Endothelial cell of umbilical vein (primary cell): ENCODE results near the gene PDCD1LG2. TPM values are rescaled to one million over a fixed set of nuclear protein-coding genes. Genes with fewer than 3 reads are reported as not detected.

Experiments
- BruUV-seq: library from RNA; stranded (reverse); fragments of 400-500 nt; replicated peaks from 2 replicates; lab custom pipeline; 2021; lab: Mats Ljungman, UMichigan
- CTCF ChIA-PET: fragments of 300-600, 350-600 bp; sonication (Branson Sonifier 250); formaldehyde crosslinking; loops from one replicate; lab custom pipeline; 2021; ENCODE audit warnings: antibody characterized with exemption, inconsistent platforms; lab: Charles Lee
- POLR2A ChIA-PET: fragments of 300-600, 350-600 bp; sonication (Branson Sonifier 250); formaldehyde crosslinking; loops from one replicate; lab custom pipeline; 2021; ENCODE audit warnings: antibody characterized with exemption, inconsistent platforms; lab: Charles Lee
- DNase-seq: peaks from one replicate; pipeline ENCODE4 v3.0.0-alpha.2; 2011; ENCODE audit warnings: low read depth, low spot score
- FAIRE-seq: peaks from 2 replicates; lab custom pipeline; 2011; peaks lifted over from hg19 to GRCh38; lab: Jason Lieb, UNC
- H2AFZ ChIP-seq: 2 replicates; pipeline ENCODE4 v1.6.0; 2012; ENCODE audit warnings: low read depth, low read length, control low read depth, inconsistent platforms
- H3K27ac ChIP-seq: 2 replicates; pipeline ENCODE4 v1.5.1; 2011; ENCODE audit warnings: low read depth, mild to moderate bottlenecking, control low read depth, low read length, moderate library complexity; ENCODE audit not compliant: insufficient read depth
- H3K27me3 ChIP-seq, 2 experiments: 2 replicates each; pipeline versions ENCODE4 v1.6.0 to v1.6.1; 2011; ENCODE audit warnings: low read length in 2 of 2, mixed read lengths in 1 of 2; ENCODE audit not compliant: control insufficient read depth in 2 of 2, insufficient read depth in 2 of 2
- H3K36me3 ChIP-seq, 2 experiments: 2 replicates in 1 of 2; 3 replicates in 1 of 2; pipeline ENCODE4 v1.5.1; 2011; ENCODE audit warnings: low read length in 2 of 2, mild to moderate bottlenecking in 1 of 2, moderate library complexity in 1 of 2; ENCODE audit not compliant: control insufficient read depth in 2 of 2, insufficient read depth in 2 of 2; ENCODE audit errors: extremely low read depth in 1 of 2
- H3K4me1 ChIP-seq: 3 replicates; pipeline ENCODE4 v1.5.1; 2011; ENCODE audit warnings: mild to moderate bottlenecking, low read length; ENCODE audit not compliant: control insufficient read depth, insufficient read depth; ENCODE audit errors: extremely low read depth
- H3K4me2 ChIP-seq: 2 replicates; pipeline ENCODE4 v1.6.1; 2011; ENCODE audit warnings: low read length, control low read depth, mixed read lengths; ENCODE audit not compliant: insufficient read depth
- H3K4me3 ChIP-seq, 3 experiments: fragments of 200-600 bp in 1 of 3; sonication (generic), shearing (Covaris generic) in 1 of 3; replicated peaks in 1 of 3; 2 replicates each; pipeline ENCODE4 v1.5.1; 2011 to 2016; ENCODE audit warnings: control low read depth in 3 of 3, low read length in 3 of 3, mild to moderate bottlenecking in 2 of 3, inconsistent platforms in 1 of 3, low read depth in 1 of 3, moderate library complexity in 1 of 3; ENCODE audit not compliant: insufficient read depth in 1 of 3
- H3K79me2 ChIP-seq: 2 replicates; pipeline ENCODE4 v1.6.0; 2012; ENCODE audit warnings: low read length, inconsistent platforms; ENCODE audit not compliant: control insufficient read depth, insufficient read depth
- H3K9ac ChIP-seq: replicated peaks from 2 replicates; pipeline ENCODE3; 2011; ENCODE audit warnings: low read length, control low read depth; ENCODE audit not compliant: insufficient read depth; ENCODE audit errors: extremely low read depth
- H3K9me1 ChIP-seq: replicated peaks from 3 replicates; pipeline ENCODE4 v1.6.0; 2011; ENCODE audit warnings: mild to moderate bottlenecking, low read length; ENCODE audit not compliant: control insufficient read depth, insufficient read depth; ENCODE audit errors: extremely low read depth
- H3K9me3 ChIP-seq: replicated peaks from 2 replicates; pipeline ENCODE4 v1.5.1; 2012; ENCODE audit warnings: low read length, inconsistent platforms; ENCODE audit not compliant: control insufficient read depth, insufficient read depth
- H4K20me1 ChIP-seq: replicated peaks from 2 replicates; pipeline ENCODE3; 2011; ENCODE audit warnings: mild to moderate bottlenecking, low read length; ENCODE audit not compliant: control insufficient read depth, insufficient read depth; ENCODE audit errors: extremely low read depth
- CTCF ChIP-seq, 2 donors: IDR thresholded peaks; 1 replicate in 1 of 2; 2 replicates in 1 of 2; pipeline ENCODE4 v1.5.1; 2011; ENCODE audit warnings: low read length in 2 of 2, mild to moderate bottlenecking in 2 of 2, moderate library complexity in 2 of 2, control low read depth in 1 of 2, inconsistent platforms in 1 of 2, low read depth in 1 of 2; ENCODE audit not compliant: insufficient read depth in 1 of 2; ENCODE audit errors: extremely low read depth in 1 of 2
- EZH2 ChIP-seq: IDR thresholded peaks from 2 replicates; pipeline ENCODE4 v1.6.1; 2012; ENCODE audit warnings: borderline replicate concordance, low read depth, mild to moderate bottlenecking, moderate library complexity, low read length, inconsistent platforms; ENCODE audit not compliant: severe bottlenecking
- FOS ChIP-seq: IDR thresholded peaks from 2 replicates; pipeline ENCODE4 v1.6.1; 2011; ENCODE audit warnings: mild to moderate bottlenecking, low read length, moderate library complexity, borderline replicate concordance; ENCODE audit not compliant: insufficient read depth
- GATA2 ChIP-seq: IDR thresholded peaks from 2 replicates; pipeline ENCODE4 v1.7.0; 2011; ENCODE audit warnings: low read depth, mild to moderate bottlenecking, moderate library complexity, mixed read lengths, low read length; ENCODE audit not compliant: insufficient read length, insufficient read depth
- JUN ChIP-seq: IDR thresholded peaks from 2 replicates; pipeline ENCODE4 v1.6.1; 2011; ENCODE audit warnings: borderline replicate concordance, low read depth; ENCODE audit not compliant: insufficient read length, insufficient read depth
- MYC ChIP-seq: IDR thresholded peaks from one replicate; pipeline ENCODE4 v1.6.1; 2011; ENCODE audit warnings: mild to moderate bottlenecking, low read depth, low read length
- POLR2A ChIP-seq: IDR thresholded peaks from 2 replicates; pipeline ENCODE4 v1.6.1; 2012; ENCODE audit warnings: low read depth, mild to moderate bottlenecking, control low read depth, low read length
- POLR2AphosphoS5 ChIP-seq: IDR thresholded peaks from 2 replicates; pipeline ENCODE4 v1.6.1; 2012; ENCODE audit warnings: low read depth, mild to moderate bottlenecking, control low read depth, low read length, moderate library complexity; ENCODE audit not compliant: insufficient read depth
- dilution Hi-C: fragments of 300-500 bp; cut with MboI; formaldehyde crosslinking; loops from one replicate; pipeline ENCODE4 v1.15.0; 2019; ENCODE audit warnings: low sequenced_read_pairs; ENCODE audit not compliant: extremely low pct_ligation_motif_present
- intact Hi-C: fragments of 100-400 bp; cut with micrococcal nuclease; formaldehyde crosslinking; loops from one replicate; pipeline ENCODE4 v1.10.0; 2022
- polyA plus RNA-seq, 4 experiments: library from polyadenylated mRNA; depleted of rRNA in 3 of 4; stranded (reverse) in 3 of 4; unstranded in 1 of 4; fragments of >200 nt; gene quantifications; 2 replicates each; pipeline versions ENCODE4 v1.2.1 to v1.2.3, GENCODE V29; 2011 to 2012; ENCODE audit warnings: missing spikeins in 1 of 4
- total RNA-seq: library from RNA; stranded (reverse); gene quantifications from 2 replicates; pipeline ENCODE4 v1.2.3, GENCODE V29; 2021
- TF ChIP-seq, protein P1 (sequence below): IDR thresholded peaks from 2 replicates; pipeline ENCODE4 v1.6.1; 2011; ENCODE audit not compliant: insufficient read depth, insufficient read length

Gene PDCD1LG2
- total and polyA plus RNA-seq, 2 donors (not counting 3 experiments of a cell fraction or from before 2014, with no cell fraction given) = 7.9 to 9.5 TPM

DNA sequence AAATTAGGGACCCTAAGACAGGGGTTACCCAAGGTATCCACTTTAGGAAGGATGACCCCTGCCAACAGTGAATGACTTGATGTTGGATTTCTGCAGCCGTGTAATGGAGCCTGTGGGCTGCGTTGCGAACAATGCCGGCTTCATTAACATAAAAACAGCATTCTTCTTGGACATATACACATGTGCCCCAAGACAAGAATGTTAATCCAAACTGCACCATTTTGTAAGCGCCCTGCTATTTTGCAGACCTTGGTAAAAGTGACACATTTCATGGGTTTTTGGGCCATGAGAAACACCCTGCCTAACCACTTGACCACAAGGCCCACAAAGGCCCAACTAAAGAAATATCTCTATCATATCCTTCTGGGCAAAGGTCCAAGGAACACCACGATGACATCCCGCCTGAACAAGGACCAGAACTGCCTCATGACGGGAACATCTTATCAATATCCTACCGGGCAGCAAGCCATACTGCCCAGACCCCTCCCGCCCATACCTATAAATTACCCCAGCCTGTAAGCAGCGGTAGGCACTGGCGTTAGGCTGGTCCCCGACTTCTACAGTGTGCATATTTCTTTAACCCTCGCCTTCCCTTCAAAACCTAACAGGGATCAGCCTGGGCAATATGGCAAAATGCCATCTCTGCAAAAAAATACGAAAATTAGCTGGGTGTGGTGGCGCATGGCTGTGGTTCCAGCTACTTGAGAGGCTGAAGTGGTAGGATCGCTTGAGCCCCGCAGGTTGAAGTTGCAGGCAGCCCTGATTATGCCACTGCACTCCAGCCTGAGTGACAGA is 9.7 kb upstream of the PDCD1LG2 start:
- Histone ChIP-seq H3K9ac (peak overlapping the region; percentile 65), H3K27me3 (no peaks in the 10 kb centered on the region), H4K20me1 (no peaks in the 10 kb centered on the region), H3K9me3 (no peaks in the 10 kb centered on the region), H3K4me3 (no peak overlapping the region), H3K27ac (peak overlapping the region; percentile 89), H3K79me2 (no peaks in the 10 kb centered on the region), H3K9me1 (no peaks in the 10 kb centered on the region), H3K4me1 (peaks cover 33% of the 10 kb centered on the region), H3K4me2 (peak overlapping the region; percentile 64), H2AFZ (peak overlapping the region; percentile 27), H3K36me3 (no peaks in the 10 kb centered on the region)
- ChIA-PET POLR2A (interaction anchor here (0.6 to 2.4 kb wide), 7 partner anchors 9 to 50 kb away, joined by 3 to 25 read pairs (median 4); partner anchors contain the start of genes CD274 and PDCD1LG2), CTCF (interaction anchor here (0.7 to 3.7 kb wide), 5 partner anchors 8 to 100 kb away, joined by 3 to 19 read pairs (median 8); partner anchors contain the start of genes CD274 and PDCD1LG2)
- TF ChIP-seq FOS = peak; percentile 60
- TF ChIP-seq GATA2 = peak; percentile 87
- TF ChIP-seq, protein P1, sequence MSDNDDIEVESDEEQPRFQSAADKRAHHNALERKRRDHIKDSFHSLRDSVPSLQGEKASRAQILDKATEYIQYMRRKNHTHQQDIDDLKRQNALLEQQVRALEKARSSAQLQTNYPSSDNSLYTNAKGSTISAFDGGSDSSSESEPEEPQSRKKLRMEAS = no peak
- peak; percentile 81 for TF ChIP-seq POLR2A
- no peak for TF ChIP-seq EZH2
- peak; percentile 63 for TF ChIP-seq POLR2AphosphoS5
- TF ChIP-seq JUN = no peak
- TF ChIP-seq CTCF (IDR thresholded peaks at IDR 0.05; ENCODE audit: extremely low read depth in 1 of 2, insufficient read depth in 1 of 2, low read depth in 1 of 2, low read length in 2 of 2) = no peak
- no peak for TF ChIP-seq MYC
- dilution Hi-C loops (no loop called here), intact Hi-C loops (loop anchor here (1.0 kb wide), 4 partner anchors 9 to 231 kb away; partner anchors contain the start of gene CD274)
- DNase-seq (peak; percentile 71), FAIRE-seq (peak; percentile 83)
- TSS peak; percentile 76 for BruUV-seq
